Neural progenitor cell (in vitro differentiated cells): ENCODE results near the gene GABBR2.

ENCODE experiments used
- CTCF ChIP-seq: fragments of 200-600 bp; sonication (generic); IDR thresholded peaks from 2 replicates; pipeline ENCODE4 v1.5.1; 2017; ENCODE audit warnings: antibody characterized with exemption, mild to moderate bottlenecking
- EZH2 ChIP-seq: fragments of 200-600 bp; sonication (generic); IDR thresholded peaks from 2 replicates; pipeline ENCODE4 v1.6.1; 2017; ENCODE audit warnings: antibody characterized with exemption, mild to moderate bottlenecking, moderate library complexity

- TF ChIP-seq CTCF (no peak), EZH2 (no peak)
Measured at GRCh38 chr9:98445576-98445975, 263.2 kb downstream of the GABBR2 start.
